ENCODE measurements around the gene HOXC12.

The HOXC12 gene

DNA sequence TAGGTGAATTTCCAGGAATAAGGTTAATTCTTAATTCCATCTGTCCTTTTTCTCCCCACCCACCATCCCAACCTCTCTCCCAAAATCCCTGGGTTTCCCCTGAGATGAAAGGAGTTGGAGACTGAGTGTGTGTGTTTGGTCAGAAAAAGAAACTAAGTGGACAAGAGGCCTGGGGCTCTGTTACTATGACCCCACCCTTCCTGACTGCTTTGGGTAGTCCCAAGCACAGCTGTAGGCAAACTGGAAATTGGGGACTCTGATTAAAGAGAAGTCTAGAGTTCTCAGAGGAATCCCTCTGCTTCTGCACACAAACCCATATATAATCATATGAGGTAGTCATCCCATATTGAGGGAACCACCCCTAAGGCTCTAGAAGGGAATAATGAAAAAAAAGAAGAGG is 7.0 kb upstream of the HOXC12 start:
- Histone ChIP-seq H3K4me3 (ENCODE audit: severe bottlenecking) (no peak overlapping the region), H3K36me3 (ENCODE audit: low read depth) (no peaks in the 10 kb centered on the region), H3K27ac (ENCODE audit: poor library complexity, severe bottlenecking) (no peak overlapping the region), H3K27me3 (ENCODE audit: insufficient read depth, poor library complexity, severe bottlenecking) (peaks cover 78% of the 10 kb centered on the region), H3K9me3 (ENCODE audit: severe bottlenecking) (no peaks in the 10 kb centered on the region), H3K4me1 (ENCODE audit: insufficient read depth, poor library complexity, severe bottlenecking) (no peaks in the 10 kb centered on the region)
- DNase-seq (ENCODE audit: low spot score) (no peak), ATAC-seq (ENCODE audit: low read depth) (no peak)
- TF ChIP-seq, protein P1, sequence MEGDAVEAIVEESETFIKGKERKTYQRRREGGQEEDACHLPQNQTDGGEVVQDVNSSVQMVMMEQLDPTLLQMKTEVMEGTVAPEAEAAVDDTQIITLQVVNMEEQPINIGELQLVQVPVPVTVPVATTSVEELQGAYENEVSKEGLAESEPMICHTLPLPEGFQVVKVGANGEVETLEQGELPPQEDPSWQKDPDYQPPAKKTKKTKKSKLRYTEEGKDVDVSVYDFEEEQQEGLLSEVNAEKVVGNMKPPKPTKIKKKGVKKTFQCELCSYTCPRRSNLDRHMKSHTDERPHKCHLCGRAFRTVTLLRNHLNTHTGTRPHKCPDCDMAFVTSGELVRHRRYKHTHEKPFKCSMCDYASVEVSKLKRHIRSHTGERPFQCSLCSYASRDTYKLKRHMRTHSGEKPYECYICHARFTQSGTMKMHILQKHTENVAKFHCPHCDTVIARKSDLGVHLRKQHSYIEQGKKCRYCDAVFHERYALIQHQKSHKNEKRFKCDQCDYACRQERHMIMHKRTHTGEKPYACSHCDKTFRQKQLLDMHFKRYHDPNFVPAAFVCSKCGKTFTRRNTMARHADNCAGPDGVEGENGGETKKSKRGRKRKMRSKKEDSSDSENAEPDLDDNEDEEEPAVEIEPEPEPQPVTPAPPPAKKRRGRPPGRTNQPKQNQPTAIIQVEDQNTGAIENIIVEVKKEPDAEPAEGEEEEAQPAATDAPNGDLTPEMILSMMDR (IDR thresholded peaks at IDR 0.05; ENCODE audit: poor library complexity, severe bottlenecking), result no peak

DNA sequence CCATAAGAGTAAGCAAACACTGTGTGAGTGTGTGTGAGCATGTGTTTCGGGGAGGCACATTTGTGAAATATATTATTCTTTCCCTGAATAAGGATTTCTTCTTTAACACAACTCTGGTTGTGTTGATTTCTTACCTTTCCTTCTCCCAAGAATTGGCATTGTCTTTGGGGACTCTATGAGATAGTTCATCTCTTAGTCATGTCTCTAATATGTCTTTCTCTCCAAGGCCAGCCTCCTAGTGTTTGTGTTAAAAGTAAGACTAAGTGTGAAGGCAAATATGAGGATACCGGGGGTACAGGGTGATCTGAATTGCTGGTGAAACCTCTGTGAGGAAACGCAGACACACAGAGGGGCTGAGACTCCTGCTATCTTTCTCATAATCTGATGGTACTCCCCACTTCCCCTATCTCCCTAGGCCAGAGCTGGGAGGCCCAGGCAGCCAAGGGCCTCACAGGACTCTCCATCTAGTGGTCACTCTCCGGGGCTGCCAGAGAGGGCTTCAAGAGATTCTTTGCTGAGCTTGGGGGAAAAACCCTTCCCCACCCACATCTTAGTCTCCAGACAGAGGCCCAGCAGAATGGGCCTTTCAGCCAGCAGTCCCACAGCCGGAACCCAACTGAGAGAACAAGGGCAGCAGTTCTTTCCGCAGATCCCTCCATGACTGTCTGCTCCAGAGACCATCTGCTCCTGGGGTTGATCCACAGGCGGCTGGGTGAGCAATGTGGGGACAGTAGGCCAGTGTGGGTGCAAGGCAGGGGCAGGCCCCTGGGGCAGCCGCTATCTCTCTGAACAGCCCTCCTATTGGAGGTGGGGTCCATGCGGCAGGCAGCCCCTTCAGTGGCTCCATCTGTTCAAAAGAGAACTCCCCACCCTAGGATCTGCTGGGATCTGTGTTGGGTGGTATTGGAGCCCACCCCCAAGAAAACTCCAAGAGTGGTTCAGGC is 5.8 kb upstream of the HOXC12 start:
- TF ChIP-seq, protein P1 (IDR thresholded peaks at IDR 0.05; ENCODE audit: poor library complexity, severe bottlenecking), result no peak
- H3K27ac ChIP-seq (ENCODE audit: poor library complexity, severe bottlenecking), result no peak overlapping the region
- no peaks in the 10 kb centered on the region for H3K36me3 ChIP-seq (ENCODE audit: low read depth)
- no peak for DNase-seq (ENCODE audit: low spot score)
- no peak for ATAC-seq (ENCODE audit: low read depth)
- H3K27me3 ChIP-seq (ENCODE audit: insufficient read depth, poor library complexity, severe bottlenecking), result peaks cover 84% of the 10 kb centered on the region
- no peaks in the 10 kb centered on the region for H3K9me3 ChIP-seq (ENCODE audit: severe bottlenecking)
- no peaks in the 10 kb centered on the region for H3K4me1 ChIP-seq (ENCODE audit: insufficient read depth, poor library complexity, severe bottlenecking)
- no peak overlapping the region for H3K4me3 ChIP-seq (ENCODE audit: severe bottlenecking)

DNA sequence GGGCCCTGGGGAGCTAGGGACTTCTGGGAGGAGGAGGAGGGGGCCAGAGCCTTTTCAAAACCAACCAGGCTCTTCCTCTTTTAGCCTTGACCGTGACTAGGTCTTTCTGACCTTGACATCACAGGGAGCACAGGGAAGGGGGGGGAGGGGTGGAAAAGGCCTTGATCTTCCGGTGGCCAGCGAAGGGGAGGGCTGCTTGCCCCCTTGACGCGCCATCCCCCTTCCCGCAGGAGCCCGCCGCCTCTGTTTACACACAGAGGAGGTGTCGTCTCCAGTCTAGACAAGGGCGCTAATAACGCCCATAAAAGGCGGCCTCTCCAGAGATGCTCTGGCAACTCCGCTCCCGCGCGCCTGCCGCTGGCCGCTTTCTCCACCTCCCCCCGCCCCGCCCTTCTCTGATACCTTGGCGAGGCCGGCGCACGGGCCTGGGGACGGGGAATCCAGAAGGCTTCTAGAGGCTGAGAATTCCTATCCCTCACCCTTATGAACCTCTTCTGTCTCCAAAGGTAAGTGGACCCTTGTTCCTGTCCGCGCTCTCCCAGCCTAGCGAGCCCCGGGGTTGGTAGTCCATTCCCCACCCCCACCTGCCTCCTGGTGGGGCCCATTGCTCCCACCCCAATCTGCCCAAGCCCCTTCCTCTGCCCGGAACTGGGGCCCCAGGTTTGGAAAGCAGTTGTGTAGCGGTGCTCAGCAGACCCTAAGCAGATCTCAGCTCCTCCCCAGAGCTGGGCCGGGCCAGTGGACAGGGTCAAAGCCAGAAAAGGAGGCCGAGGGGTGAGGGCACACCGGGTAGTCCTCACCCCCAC is 4.9 kb upstream of the HOXC12 start:
- Histone ChIP-seq H3K4me3 (ENCODE audit: severe bottlenecking) (no peak overlapping the region), H3K27ac (ENCODE audit: poor library complexity, severe bottlenecking) (no peak overlapping the region), H3K9me3 (ENCODE audit: severe bottlenecking) (no peaks in the 10 kb centered on the region), H3K4me1 (ENCODE audit: insufficient read depth, poor library complexity, severe bottlenecking) (no peaks in the 10 kb centered on the region), H3K27me3 (ENCODE audit: insufficient read depth, poor library complexity, severe bottlenecking) (peaks cover 84% of the 10 kb centered on the region), H3K36me3 (ENCODE audit: low read depth) (no peaks in the 10 kb centered on the region)
- TF ChIP-seq, protein P1 (IDR thresholded peaks at IDR 0.05; ENCODE audit: poor library complexity, severe bottlenecking), result no peak
- DNase-seq (ENCODE audit: low spot score) (no peak), ATAC-seq (ENCODE audit: low read depth) (no peak)

DNA sequence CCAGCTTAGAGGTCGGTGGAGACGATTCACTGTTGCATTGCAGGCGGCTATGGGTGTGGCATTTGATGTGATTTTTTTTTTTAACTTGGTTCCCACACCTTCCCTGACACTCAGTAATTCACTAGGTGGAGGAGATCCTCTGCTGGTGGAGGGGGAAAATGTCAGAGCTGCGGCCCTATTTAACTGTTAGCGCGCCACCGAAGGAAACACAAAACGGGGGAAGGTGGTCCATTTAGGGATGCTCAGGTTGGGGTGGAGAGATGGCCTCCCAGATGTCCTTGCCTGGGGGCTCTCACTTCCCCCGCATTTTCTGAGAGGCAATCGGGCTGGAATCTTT is 4.3 kb upstream of the HOXC12 start:
- peaks cover 84% of the 10 kb centered on the region for H3K27me3 ChIP-seq (ENCODE audit: insufficient read depth, poor library complexity, severe bottlenecking)
- no peaks in the 10 kb centered on the region for H3K36me3 ChIP-seq (ENCODE audit: low read depth)
- no peak for DNase-seq (ENCODE audit: low spot score)
- H3K4me3 ChIP-seq (ENCODE audit: severe bottlenecking), result no peak overlapping the region
- TF ChIP-seq, protein P1 (IDR thresholded peaks at IDR 0.05; ENCODE audit: poor library complexity, severe bottlenecking), result peak; percentile 34
- no peaks in the 10 kb centered on the region for H3K4me1 ChIP-seq (ENCODE audit: insufficient read depth, poor library complexity, severe bottlenecking)
- H3K9me3 ChIP-seq (ENCODE audit: severe bottlenecking), result no peaks in the 10 kb centered on the region
- peak; percentile 26; the same call in 1 of the 3 replicates for ATAC-seq (ENCODE audit: low read depth)
- no peak overlapping the region for H3K27ac ChIP-seq (ENCODE audit: poor library complexity, severe bottlenecking)
